HepG2 (cell line): ENCODE data around the gene MOCS1. TPM values are rescaled to one million over a fixed set of nuclear protein-coding genes. Genes with fewer than 3 reads are reported as not detected.

Experiments used
- AGO1 ChIP-seq: fragments of 200-400 bp; formaldehyde crosslinking; IDR thresholded peaks from 2 replicates; pipeline ENCODE4 v1.6.1; 2017; ENCODE audit warnings: mild to moderate bottlenecking, low read depth, low read length, moderate library complexity; ENCODE audit not compliant: poor library complexity, severe bottlenecking
- BORCS8-MEF2B ChIP-seq: sonication (generic); formaldehyde crosslinking; IDR thresholded peaks from 2 replicates; pipeline ENCODE4 v1.8.0; 2022; ENCODE audit warnings: mild to moderate bottlenecking, missing genetic modification reagents
- E2F2 ChIP-seq: sonication (generic); formaldehyde crosslinking; IDR thresholded peaks from 2 replicates; pipeline ENCODE4 v1.4.0; 2020; ENCODE audit warnings: missing genetic modification reagents, borderline replicate concordance
- ELF4 ChIP-seq: sonication (generic); formaldehyde crosslinking; IDR thresholded peaks from 2 replicates; pipeline ENCODE4 v1.5.0; 2020; ENCODE audit warnings: missing genetic modification reagents, mild to moderate bottlenecking, moderate library complexity, borderline replicate concordance
- ERF ChIP-seq: IDR thresholded peaks from 2 replicates; pipeline ENCODE4 v1.6.1; 2018; ENCODE audit warnings: missing biosample characterization, missing genetic modification reagents
- FOXK2 ChIP-seq: fragments of 450-650 bp; IDR thresholded peaks from 2 replicates; pipeline ENCODE4 v1.6.1; 2016
- MXD4 ChIP-seq: IDR thresholded peaks from 2 replicates; pipeline ENCODE4 v1.6.1; 2016; ENCODE audit warnings: mild to moderate bottlenecking, missing biosample characterization, missing genetic modification reagents
- NFATC3 ChIP-seq: sonication (generic); formaldehyde crosslinking; IDR thresholded peaks from 2 replicates; pipeline ENCODE4 v1.5.1; 2020; ENCODE audit warnings: mild to moderate bottlenecking, missing genetic modification reagents
- PTBP1 ChIP-seq: fragments of 200-400 bp; formaldehyde crosslinking; IDR thresholded peaks from 2 replicates; pipeline ENCODE4 v1.6.1; 2018; ENCODE audit warnings: low read length, low read depth; ENCODE audit not compliant: poor library complexity, severe bottlenecking
- SIX4 ChIP-seq: sonication (generic); formaldehyde crosslinking; IDR thresholded peaks from 2 replicates; pipeline ENCODE4 v1.4.0; 2020; ENCODE audit warnings: missing genetic modification reagents
- TAF1 ChIP-seq: sonication (generic); formaldehyde crosslinking; IDR thresholded peaks from 2 replicates; pipeline ENCODE4 v1.4.0; 2020; ENCODE audit warnings: missing genetic modification reagents
- ZNF121 ChIP-seq: sonication (generic); formaldehyde crosslinking; IDR thresholded peaks from 2 replicates; pipeline ENCODE4 v1.5.0; 2020; ENCODE audit warnings: mild to moderate bottlenecking, missing genetic modification reagents
- ZNF224 ChIP-seq: sonication (generic); formaldehyde crosslinking; IDR thresholded peaks from 2 replicates; pipeline ENCODE4 v1.5.0; 2020; ENCODE audit warnings: mild to moderate bottlenecking, missing genetic modification reagents
- ZNF44 ChIP-seq: sonication (generic); formaldehyde crosslinking; IDR thresholded peaks from 2 replicates; pipeline ENCODE4 v1.5.1; 2020; ENCODE audit warnings: mild to moderate bottlenecking, missing genetic modification reagents
- ZNF703 ChIP-seq: sonication (generic); formaldehyde crosslinking; IDR thresholded peaks from 2 replicates; pipeline ENCODE4 v1.5.1; 2020; ENCODE audit warnings: missing genetic modification reagents, mild to moderate bottlenecking, moderate library complexity, borderline replicate concordance
- ZNF850 ChIP-seq: sonication (generic); formaldehyde crosslinking; conservative IDR thresholded peaks from 2 replicates; pipeline ENCODE4 v1.9.0; 2021; ENCODE audit warnings: mild to moderate bottlenecking, missing genetic modification reagents
- polyA plus RNA-seq, 8 experiments: library from polyadenylated mRNA; depleted of rRNA in 3 of 8; stranded (reverse) in 7 of 8; unstranded in 1 of 8; fragments of >200 nt; fragmentation: Illumina TruSeq in 4 of 8; extraction: Trizol in 4 of 8; gene quantifications; 2 replicates each; pipeline versions ENCODE4 v1.2.1 to v1.2.3, GENCODE V29; 2011 to 2016; ENCODE audit warnings: low read depth in 4 of 8, missing spikeins in 1 of 8, mixed read lengths in 1 of 8; ENCODE audit not compliant: insufficient read depth in 1 of 8
- total RNA-seq, 5 experiments: library from RNA; depleted of rRNA; stranded (reverse); fragments of >200 nt; fragmentation: Illumina TruSeq; extraction: Trizol; gene quantifications; 2 replicates each; pipeline ENCODE4 v1.2.3, GENCODE V29; 2016; ENCODE audit warnings: low read depth in 1 of 5
- TF ChIP-seq, protein P1 (sequence below): sonication (generic); formaldehyde crosslinking; IDR thresholded peaks from 2 replicates; pipeline ENCODE4 v1.8.0; 2022; ENCODE audit warnings: mild to moderate bottlenecking, missing genetic modification reagents, moderate library complexity
- TF ChIP-seq, protein P2 (sequence below): sonication (generic); formaldehyde crosslinking; IDR thresholded peaks from 2 replicates; pipeline ENCODE4 v1.8.0; 2022; ENCODE audit warnings: mild to moderate bottlenecking, missing genetic modification reagents, borderline replicate concordance
- TF ChIP-seq, protein P3 (sequence below): sonication (generic); formaldehyde crosslinking; IDR thresholded peaks from 2 replicates; pipeline ENCODE4 v1.4.0; 2020; ENCODE audit warnings: missing genetic modification reagents, mild to moderate bottlenecking, borderline replicate concordance
- TF ChIP-seq, protein P4 (sequence below): IDR thresholded peaks from 2 replicates; pipeline ENCODE4 v1.6.1; 2016; ENCODE audit warnings: missing compliant biosample characterization, missing genetic modification reagents, borderline replicate concordance

Gene MOCS1
- total and polyA plus RNA-seq, 2 of the 13 experiments (the other 11 are each of a cell fraction or from before 2014, with no cell fraction given): 5.3 to 11.7 TPM

GRCh38 chr6:39934131-39934757 lies at the start of gene MOCS1 (continued):
- TF ChIP-seq, protein P1, sequence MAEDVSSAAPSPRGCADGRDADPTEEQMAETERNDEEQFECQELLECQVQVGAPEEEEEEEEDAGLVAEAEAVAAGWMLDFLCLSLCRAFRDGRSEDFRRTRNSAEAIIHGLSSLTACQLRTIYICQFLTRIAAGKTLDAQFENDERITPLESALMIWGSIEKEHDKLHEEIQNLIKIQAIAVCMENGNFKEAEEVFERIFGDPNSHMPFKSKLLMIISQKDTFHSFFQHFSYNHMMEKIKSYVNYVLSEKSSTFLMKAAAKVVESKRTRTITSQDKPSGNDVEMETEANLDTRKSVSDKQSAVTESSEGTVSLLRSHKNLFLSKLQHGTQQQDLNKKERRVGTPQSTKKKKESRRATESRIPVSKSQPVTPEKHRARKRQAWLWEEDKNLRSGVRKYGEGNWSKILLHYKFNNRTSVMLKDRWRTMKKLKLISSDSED: no peak
- TF ChIP-seq ELF4 (CRISPR knock-in tag) (no peak), FOXK2 (no peak), SIX4 (CRISPR knock-in tag) (0 out of 2 replicates have a peak, but pooled peaks have one; percentile 20), ZNF224 (CRISPR knock-in tag) (no peak), ZNF44 (CRISPR knock-in tag) (no peak), AGO1 (peak; percentile 53), ERF (CRISPR knock-in tag) (peak; percentile 76; the same call in 1 of the 2 replicates), PTBP1 (no peak), E2F2 (no peak), ZNF703 (no peak; the same call in 1 of the 2 replicates), NFATC3 (CRISPR knock-in tag) (no peak), TAF1 (CRISPR knock-in tag) (peak; percentile 89), ZNF850 (CRISPR knock-in tag) (no peak), MXD4 (CRISPR knock-in tag) (peak; percentile 64; the same call in 1 of the 2 replicates), BORCS8-MEF2B (no peak), ZNF121 (CRISPR knock-in tag) (no peak)
- TF ChIP-seq, protein P2, sequence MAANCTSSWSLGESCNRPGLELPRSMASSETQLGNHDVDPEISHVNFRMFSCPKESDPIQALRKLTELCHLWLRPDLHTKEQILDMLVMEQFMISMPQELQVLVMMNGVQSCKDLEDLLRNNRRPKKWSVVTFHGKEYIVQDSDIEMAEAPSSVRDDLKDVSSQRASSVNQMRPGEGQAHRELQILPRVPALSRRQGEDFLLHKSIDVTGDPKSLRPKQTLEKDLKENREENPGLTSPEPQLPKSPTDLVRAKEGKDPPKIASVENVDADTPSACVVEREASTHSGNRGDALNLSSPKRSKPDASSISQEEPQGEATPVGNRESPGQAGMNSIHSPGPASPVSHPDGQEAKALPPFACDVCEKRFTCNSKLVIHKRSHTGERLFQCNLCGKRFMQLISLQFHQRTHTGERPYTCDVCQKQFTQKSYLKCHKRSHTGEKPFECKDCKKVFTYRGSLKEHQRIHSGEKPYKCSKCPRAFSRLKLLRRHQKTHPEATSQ: no peak
- TF ChIP-seq, protein P3, sequence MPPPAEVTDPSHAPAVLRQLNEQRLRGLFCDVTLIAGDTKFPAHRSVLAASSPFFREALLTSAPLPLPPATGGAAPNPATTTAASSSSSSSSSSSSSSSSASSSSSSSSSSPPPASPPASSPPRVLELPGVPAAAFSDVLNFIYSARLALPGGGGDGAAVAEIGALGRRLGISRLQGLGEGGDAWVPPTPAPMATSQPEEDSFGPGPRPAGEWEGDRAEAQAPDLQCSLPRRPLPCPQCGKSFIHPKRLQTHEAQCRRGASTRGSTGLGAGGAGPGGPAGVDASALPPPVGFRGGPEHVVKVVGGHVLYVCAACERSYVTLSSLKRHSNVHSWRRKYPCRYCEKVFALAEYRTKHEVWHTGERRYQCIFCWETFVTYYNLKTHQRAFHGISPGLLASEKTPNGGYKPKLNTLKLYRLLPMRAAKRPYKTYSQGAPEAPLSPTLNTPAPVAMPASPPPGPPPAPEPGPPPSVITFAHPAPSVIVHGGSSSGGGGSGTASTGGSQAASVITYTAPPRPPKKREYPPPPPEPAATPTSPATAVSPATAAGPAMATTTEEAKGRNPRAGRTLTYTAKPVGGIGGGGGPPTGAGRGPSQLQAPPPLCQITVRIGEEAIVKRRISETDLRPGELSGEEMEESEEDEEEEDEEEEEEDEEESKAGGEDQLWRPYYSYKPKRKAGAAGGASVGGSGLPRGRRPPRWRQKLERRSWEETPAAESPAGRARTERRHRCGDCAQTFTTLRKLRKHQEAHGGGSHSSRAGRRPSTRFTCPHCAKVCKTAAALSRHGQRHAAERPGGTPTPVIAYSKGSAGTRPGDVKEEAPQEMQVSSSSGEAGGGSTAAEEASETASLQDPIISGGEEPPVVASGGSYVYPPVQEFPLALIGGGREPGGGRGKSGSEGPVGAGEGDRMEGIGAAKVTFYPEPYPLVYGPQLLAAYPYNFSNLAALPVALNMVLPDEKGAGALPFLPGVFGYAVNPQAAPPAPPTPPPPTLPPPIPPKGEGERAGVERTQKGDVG (CRISPR knock-in tag): 0 out of 2 replicates have a peak, but pooled peaks have one; percentile 36
- TF ChIP-seq, protein P4, sequence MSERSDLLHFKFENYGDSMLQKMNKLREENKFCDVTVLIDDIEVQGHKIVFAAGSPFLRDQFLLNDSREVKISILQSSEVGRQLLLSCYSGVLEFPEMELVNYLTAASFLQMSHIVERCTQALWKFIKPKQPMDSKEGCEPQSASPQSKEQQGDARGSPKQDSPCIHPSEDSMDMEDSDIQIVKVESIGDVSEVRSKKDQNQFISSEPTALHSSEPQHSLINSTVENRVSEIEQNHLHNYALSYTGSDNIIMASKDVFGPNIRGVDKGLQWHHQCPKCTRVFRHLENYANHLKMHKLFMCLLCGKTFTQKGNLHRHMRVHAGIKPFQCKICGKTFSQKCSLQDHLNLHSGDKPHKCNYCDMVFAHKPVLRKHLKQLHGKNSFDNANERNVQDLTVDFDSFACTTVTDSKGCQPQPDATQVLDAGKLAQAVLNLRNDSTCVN (CRISPR knock-in tag): peak; percentile 36; the same call in 1 of the 2 replicates
